Heart right ventricle (tissue), 16 donors: ENCODE data around the gene ASB18. TPM values are rescaled to one million over a fixed set of nuclear protein-coding genes. Genes with fewer than 3 reads are reported as not detected.

Source experiments
- ATAC-seq, 8 donors: fragments of 200-7000 bp; cut with Tn5 transposase; one replicate each; pipeline ENCODE4 v1.9.1; 2020; ENCODE audit warnings: mild to moderate bottlenecking in 8 of 8, moderate library complexity in 8 of 8, moderate number of reproducible peaks in 1 of 8
- DNase-seq, 2 donors: peaks; one replicate each; pipeline ENCODE4 v3.0.0-alpha.2; 2020
- H3K27ac ChIP-seq, 10 donors: fragments of 200-600 bp; sonication (generic) in 2 of 10; one replicate each; pipeline versions ENCODE4 v1.5.0 to v1.8.0; 2020 to 2022; ENCODE audit warnings: mild to moderate bottlenecking in 3 of 10
- H3K27me3 ChIP-seq, 7 donors: fragments of 200-600 bp; one replicate each; pipeline ENCODE4 v1.8.0; 2021 to 2022; ENCODE audit warnings: mild to moderate bottlenecking in 2 of 7
- H3K36me3 ChIP-seq, 9 donors: fragments of 200-600 bp; sonication (generic) in 1 of 9; one replicate each; pipeline versions ENCODE4 v1.5.0 to v1.8.0; 2020 to 2022; ENCODE audit warnings: mild to moderate bottlenecking in 2 of 9
- H3K4me1 ChIP-seq, 9 donors: fragments of 200-600 bp; sonication (generic) in 1 of 9; one replicate each; pipeline versions ENCODE4 v1.5.0 to v1.8.0; 2020 to 2022; ENCODE audit warnings: mild to moderate bottlenecking in 4 of 9
- H3K4me3 ChIP-seq, 10 donors: fragments of 200-600 bp; sonication (generic) in 2 of 10; one replicate each; pipeline versions ENCODE4 v1.5.0 to v1.8.0; 2020 to 2022; ENCODE audit warnings: mild to moderate bottlenecking in 7 of 10, moderate library complexity in 2 of 10
- H3K9me3 ChIP-seq, 11 donors: fragments of 200-600 bp in 10 of 11; sonication (generic) in 2 of 11; one replicate each; pipeline versions ENCODE4 v1.5.0 to v1.8.0; 2013 to 2022; ENCODE audit warnings: mild to moderate bottlenecking in 2 of 11, control low read depth in 1 of 11, moderate library complexity in 1 of 11
- CTCF ChIP-seq, 9 donors: fragments of 200-600 bp; sonication (generic) in 2 of 9; IDR thresholded peaks; one replicate each; pipeline versions ENCODE4 v1.5.0 to v1.8.0; 2021 to 2022; ENCODE audit warnings: antibody characterized with exemption in 9 of 9, mild to moderate bottlenecking in 5 of 9, moderate library complexity in 1 of 9
- WGBS, 2 donors: extraction: QIAGEN DNeasy Blood & Tissue Kit; methylation state at CpG; one replicate each; pipeline ENCODE4 v1.1.7; 2013; ENCODE audit warnings: inconsistent platforms in 1 of 2; 5-methylcytosine and 5-hydroxymethylcytosine counted together
- intact Hi-C, 10 donors: fragments of 100-400 bp; cut with DNase I; formaldehyde crosslinking; loops; one replicate each; pipeline versions ENCODE4 v1.11.1 to v1.14.2; 2022
- polyA plus RNA-seq, 2 donors: library from polyadenylated mRNA; stranded (reverse); fragments of 200-250 nt; gene quantifications; one replicate each; pipeline ENCODE4 v1.2.3, GENCODE V29; 2013
- total RNA-seq, 10 donors: library from RNA; stranded (reverse); fragmentation: NEBNext Ultra II Directional in 3 of 10; extraction: Animal tissue kit (Norgen Biotek cat#: 25700) in 3 of 10; gene quantifications; one replicate each; pipeline versions ENCODE4 v1.2.1 to v1.2.4, GENCODE V29; 2021 to 2023
- donor health status: Arrhythmogenic right ventricular cardiomyopathy.
- donor health status: ischemic (EF 13 %, LVEDD 7.1; RV severe dilation, severe dysfunction).
- donor health status: healthy with polysubstance abuse.
- donor health status: DM: no; HTN: yes; CAD: no.
- donor health status: DM: no; HTN: no; CAD: no.
- donor health status: ischemic (EF 25% LVEDD 6.9; RV normal size, moderate dysfunction).
- donor health status: ischemic (EF 25% LVEDD 5.7; RV mildly dilated, moderate dysfunction).
- donor health status: healthy.
- donor health status: DM: yes; HTN: yes; CAD: no.
- donor health status: Ischemic cardiomyopathy.
- donor health status: ischemic (EF 35%, LVEDD 5.7; RV mildly dilated, moderate dysfunction).
- donor health status: nonischemic (EF 11% LVEDD 7.7; RV severe dilation, severe dysfunction).
- donor health status: DM: yes; HTN: yes; CAD: no.
- donor health status: PGD.
- donor health status: ischemic (EF 29% LVEDD 5.4; RV normal size, mild dysfunction).
- donor health status: nonischemic (EF 23%, LVEDD 6.1; RV moderate dilation, normal function).

ASB18 gene
- total and polyA plus RNA-seq, 12 donors = 3.5 to 47.1 (median 20.2) TPM

GRCh38 chr2:236205867-236206645 is 58.1 kb downstream of the ASB18 start:
- intact Hi-C loops = no loop called here
- no peak overlapping the region for H3K4me3 ChIP-seq
- ATAC-seq (no peak), DNase-seq (no peak)
- H3K9me3 ChIP-seq = peaks cover 0 to 18% (median 4%) of the 10 kb centered on the region in 11 donors
- no peak overlapping the region for H3K27ac ChIP-seq
- TF ChIP-seq CTCF (IDR thresholded peaks at IDR 0.05) = no peak
- peaks cover 0 to 3% (median 0%) of the 10 kb centered on the region in 7 donors for H3K27me3 ChIP-seq
- H3K4me1 ChIP-seq = no peaks in the 10 kb centered on the region
- H3K36me3 ChIP-seq = peaks cover 0 to 6% (median 0%) of the 10 kb centered on the region in 9 donors
- WGBS, 2 donors = 77 to 79% methylated on average over 2 of the region's 2 CpGs

- no peak overlapping the region for H3K4me3 ChIP-seq
- no peak overlapping the region for H3K27ac ChIP-seq
- no peaks in the 10 kb centered on the region for H3K4me1 ChIP-seq
- H3K36me3 ChIP-seq = peaks cover 0 to 6% (median 0%) of the 10 kb centered on the region in 9 donors
- 82 to 96% methylated on average over 5 of the region's 5 CpGs for WGBS, 2 donors
- H3K27me3 ChIP-seq = peaks cover 0 to 3% (median 0%) of the 10 kb centered on the region in 7 donors
- no peak for TF ChIP-seq CTCF (IDR thresholded peaks at IDR 0.05)
- intact Hi-C loops = no loop called here
- ATAC-seq (no peak), DNase-seq (no peak)
- H3K9me3 ChIP-seq = peaks cover 0 to 18% (median 4%) of the 10 kb centered on the region in 11 donors
These were observed 59.3 kb downstream of the ASB18 start for GRCh38 chr2:236204953-236205352.

DNA sequence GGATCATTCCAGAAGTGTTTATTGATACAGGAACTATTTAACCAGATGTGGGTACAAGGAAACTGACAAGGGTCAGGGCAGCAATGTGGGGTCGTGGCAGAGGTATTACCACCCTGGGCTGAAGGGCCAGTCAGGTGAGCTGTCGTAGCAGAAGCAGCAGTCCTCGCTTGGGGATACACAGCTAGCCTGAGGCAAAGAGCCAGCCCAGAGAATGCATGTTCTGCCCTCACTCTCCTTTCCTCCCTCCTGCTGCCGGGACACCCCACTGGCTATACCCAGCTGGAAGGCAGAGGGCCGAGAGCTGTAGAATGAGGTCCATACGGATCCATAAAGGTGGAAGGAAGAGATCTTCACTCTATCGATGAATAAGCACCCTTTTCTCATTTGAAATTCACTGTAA is 63.8 kb downstream of the ASB18 start:
- H3K27ac ChIP-seq = no peak overlapping the region

DNA sequence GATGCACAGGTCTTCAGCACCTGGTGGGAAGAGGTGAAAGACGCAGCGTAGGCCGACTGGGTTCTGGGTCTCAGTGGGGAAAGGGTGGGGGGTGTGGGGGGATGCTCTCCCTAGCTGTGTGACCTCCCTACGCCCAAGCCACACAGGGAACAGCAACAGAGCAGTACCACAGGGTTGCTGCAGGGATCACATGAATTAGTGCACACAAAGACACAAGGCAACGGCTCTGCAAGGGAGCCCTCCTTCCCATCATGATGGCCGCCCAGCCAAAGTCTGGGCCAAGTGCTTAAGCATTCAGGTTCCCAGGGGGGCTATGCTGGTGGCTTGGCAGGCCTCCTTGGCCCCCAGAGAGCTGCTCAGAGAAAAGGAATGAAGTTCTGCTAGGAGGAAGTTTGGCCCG is 67.8 kb downstream of the ASB18 start:
- DNase-seq (no peak), ATAC-seq (no peak)
- Histone ChIP-seq H3K9me3 (peaks cover 0 to 2% (median 0%) of the 10 kb centered on the region in 11 donors), H3K4me3 (no peak overlapping the region), H3K27ac (no peak overlapping the region), H3K27me3 (no peaks in the 10 kb centered on the region), H3K36me3 (peaks cover 0 to 17% (median 0%) of the 10 kb centered on the region in 9 donors), H3K4me1 (peaks cover 0 to 3% (median 0%) of the 10 kb centered on the region in 9 donors)
- intact Hi-C loops = no loop called here
- WGBS, 2 donors = 73 to 80% methylated on average over 7 of the region's 7 CpGs
- no peak for TF ChIP-seq CTCF (IDR thresholded peaks at IDR 0.05)

More for the DNA sequence above, 63.8 kb downstream of the ASB18 start:
- intact Hi-C loops = no loop called here
- TF ChIP-seq CTCF (IDR thresholded peaks at IDR 0.05) = no peak
- peaks cover 0 to 5% (median 0%) of the 10 kb centered on the region in 9 donors for H3K36me3 ChIP-seq
- peaks cover 0 to 3% (median 0%) of the 10 kb centered on the region in 7 donors for H3K27me3 ChIP-seq
- DNase-seq (no peak), ATAC-seq (no peak)
- peaks cover 0 to 8% (median 0%) of the 10 kb centered on the region in 11 donors for H3K9me3 ChIP-seq
- H3K4me1 ChIP-seq = peaks cover 0 to 3% (median 0%) of the 10 kb centered on the region in 9 donors
- WGBS, 2 donors = 70 to 72% methylated on average over 7 of the region's 7 CpGs
- no peak overlapping the region for H3K4me3 ChIP-seq
